Astrocyte (in vitro differentiated cells and primary cell): ENCODE data around the gene EPN3.

ENCODE experiments used
- CTCF ChIP-seq: IDR thresholded peaks from 2 replicates; pipeline ENCODE4 v1.5.1; 2011; ENCODE audit warnings: low read depth, mild to moderate bottlenecking, inconsistent platforms, low read length, moderate library complexity; ENCODE audit not compliant: insufficient read depth
- EZH2 ChIP-seq: IDR thresholded peaks from 2 replicates; pipeline ENCODE4 v1.6.1; 2012; ENCODE audit warnings: mild to moderate bottlenecking, low read length, inconsistent platforms; ENCODE audit not compliant: insufficient read depth

- TF ChIP-seq CTCF (no peak), EZH2 (no peak)
Observed at GRCh38 chr17:50583641-50584040, 51.1 kb downstream of the EPN3 start.
